ENCODE results near the gene TRAPPC1.

GRCh38 chr17:7977039-7977438 lies 45.3 kb upstream of the TRAPPC1 start:
- no peak for TF ChIP-seq CTCF (conservative IDR thresholded peaks at IDR 0.05; ENCODE audit: low read depth, low read length)
- TF ChIP-seq CHD1 (IDR thresholded peaks at IDR 0.05; ENCODE audit: low read depth, low read length), result no peak
- no peak for TF ChIP-seq MAFK (IDR thresholded peaks at IDR 0.05; ENCODE audit: low read depth, low read length)
- TF ChIP-seq POLR2A (IDR thresholded peaks at IDR 0.05; ENCODE audit: low read depth, low read length), result no peak
- no peak for TF ChIP-seq BHLHE40 (IDR thresholded peaks at IDR 0.05; ENCODE audit: low read depth, low read length)

Data from IMR-90 (cell line).